ENCODE measurements around the gene FLOT2. TPM values are rescaled to one million over a fixed set of nuclear protein-coding genes. Genes with fewer than 3 reads are reported as not detected.

FLOT2 gene
- total RNA-seq, 1 experiment from 2014 or later: 98.1 TPM

DNA sequence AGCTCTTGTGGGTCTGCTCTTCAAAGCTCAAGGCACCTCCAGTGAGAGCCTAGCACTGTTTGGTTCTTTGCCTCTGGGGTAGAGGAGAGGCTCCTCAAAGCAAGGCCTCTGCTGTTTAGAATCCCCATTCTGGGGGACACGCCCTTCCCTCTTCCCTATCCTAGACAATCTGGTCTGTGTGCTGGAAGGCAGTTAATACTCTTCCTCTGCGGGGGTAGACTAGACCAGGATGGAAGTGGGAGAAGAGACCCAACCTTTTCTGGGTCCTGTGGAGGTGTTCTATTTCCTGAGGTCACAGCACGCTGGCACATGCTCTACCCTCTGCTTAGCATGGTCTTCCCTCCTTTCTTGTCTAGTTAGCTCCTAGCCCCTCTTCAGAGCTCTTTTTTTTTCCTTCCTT lies 35.0 kb downstream of the FLOT2 start (continued):
- TF ChIP-seq, protein P1, sequence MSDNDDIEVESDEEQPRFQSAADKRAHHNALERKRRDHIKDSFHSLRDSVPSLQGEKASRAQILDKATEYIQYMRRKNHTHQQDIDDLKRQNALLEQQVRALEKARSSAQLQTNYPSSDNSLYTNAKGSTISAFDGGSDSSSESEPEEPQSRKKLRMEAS (IDR thresholded peaks at IDR 0.05): no peak
- no peak for TF ChIP-seq ZNF274 (IDR thresholded peaks at IDR 0.05; ENCODE audit: low read depth, low read length)

DNA sequence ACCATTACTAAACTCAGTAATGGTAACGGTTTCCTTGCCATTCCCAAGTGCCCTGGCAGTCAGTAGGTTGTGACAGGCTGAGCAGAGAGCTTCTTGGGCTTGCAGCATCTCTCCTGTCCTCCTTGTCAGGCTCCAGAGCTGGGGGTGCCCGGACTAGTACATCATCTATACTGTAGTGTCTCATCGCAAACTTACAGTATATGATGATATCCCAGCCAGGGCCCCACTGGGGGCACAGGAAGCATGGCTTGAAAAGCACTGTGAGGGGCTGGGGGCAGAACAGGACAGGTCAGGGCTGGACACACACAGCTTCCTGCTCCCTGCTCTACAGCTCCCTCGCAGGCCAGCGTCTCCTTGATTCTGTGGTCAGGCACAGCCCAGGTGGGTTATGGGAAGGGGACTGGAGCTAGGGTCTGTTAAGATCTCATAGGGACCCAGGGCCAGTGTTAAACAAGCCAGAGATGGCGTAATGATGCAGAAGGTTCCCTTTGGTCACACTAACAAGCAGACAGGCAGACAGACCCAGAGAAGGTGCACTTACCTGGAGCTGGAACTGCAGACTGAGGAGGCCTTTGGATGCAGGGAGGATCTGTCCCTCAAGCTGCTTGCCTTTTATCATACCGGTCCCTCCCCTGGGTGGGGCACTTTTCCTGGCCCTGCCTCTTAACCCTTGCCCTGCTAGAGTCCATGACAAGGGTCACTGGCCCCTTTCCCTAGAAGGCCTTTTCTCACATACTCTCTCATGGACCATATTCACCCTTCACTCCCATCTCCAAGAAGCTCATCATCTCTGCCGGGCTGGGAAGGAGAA lies 35.9 kb downstream of the FLOT2 start:
- POLR2A ChIA-PET: no interaction called here
- H2AFZ ChIP-seq (ENCODE audit: low read depth, low read length, poor library complexity, severe bottlenecking): no peak overlapping the region

More for the DNA sequence above, 35.9 kb downstream of the FLOT2 start:
- Histone ChIP-seq H3K9me2 (ENCODE audit: insufficient read depth) (no peaks in the 10 kb centered on the region), H3K79me2 (ENCODE audit: insufficient read depth, low read length) (no peaks in the 10 kb centered on the region), H3K4me2 (ENCODE audit: low read length) (no peak overlapping the region), H3K9me3 (ENCODE audit: control insufficient read depth in 1 of 2, insufficient read depth in 1 of 2, low read depth in 1 of 2, low read length in 2 of 2) (no peaks in the 10 kb centered on the region), H3K4me3 (replicated peaks in 1 of 2; ENCODE audit: low read depth in 1 of 2, low read length in 2 of 2) (no peak overlapping the region), H3K27ac (ENCODE audit: low read depth, low read length) (no peak overlapping the region), H3K27me3 (ENCODE audit: insufficient read depth, low read length) (no peaks in the 10 kb centered on the region), H3K36me3 (ENCODE audit: control insufficient read depth in 1 of 2, insufficient read depth in 2 of 2, low read length in 2 of 2) (peaks cover 9 to 17% of the 10 kb centered on the region in 2 experiments; a peak in 3 of 4 replicates), H4K20me1 (ENCODE audit: insufficient read depth) (no peaks in the 10 kb centered on the region), H3K9ac (ENCODE audit: low read length) (no peak overlapping the region), H3K4me1 (ENCODE audit: control insufficient read depth in 1 of 2, insufficient read depth in 2 of 2, low read length in 2 of 2) (peaks cover 0 to 5% of the 10 kb centered on the region in 2 experiments; a peak in 1 of 4 replicates)
- BruUV-seq (replicated peaks): no TSS peak
- ChIA-PET CTCF (interaction anchor here (1.3 kb wide), 1 partner anchor 18 kb away, joined by 3 read pairs; no protein-coding TSS in a partner anchor), RAD21 (ENCODE audit: low non-redundant PET in 1 of 2, low total read pairs in 2 of 2, uncharacterized antibody in 2 of 2, unreplicated experiment in 2 of 2) (no interaction called here)
- peak; percentile 37; the same call in 1 of the 2 replicates for ATAC-seq
- TF ChIP-seq POLR2A (IDR thresholded peaks at IDR 0.05; ENCODE audit: borderline replicate concordance, extremely low read depth, insufficient read depth, insufficient read length) (no peak), SIN3A (IDR thresholded peaks at IDR 0.05; ENCODE audit: low read depth) (no peak), EZH2phosphoT487 (IDR thresholded peaks at IDR 0.05; ENCODE audit: borderline replicate concordance) (no peak), EZH2 (IDR thresholded peaks at IDR 0.05) (no peak), JUND (IDR thresholded peaks at IDR 0.05) (no peak), SRF (IDR thresholded peaks at IDR 0.05; ENCODE audit: low read depth) (no peak), TCF7L2 (IDR thresholded peaks at IDR 0.05; ENCODE audit: borderline replicate concordance, extremely low read depth, insufficient read depth, insufficient read length) (no peak), CBX3 (IDR thresholded peaks at IDR 0.05; ENCODE audit: low read depth) (no peak), RAD21 (IDR thresholded peaks at IDR 0.05; ENCODE audit: low read depth) (no peak)
- TF ChIP-seq, protein P2, sequence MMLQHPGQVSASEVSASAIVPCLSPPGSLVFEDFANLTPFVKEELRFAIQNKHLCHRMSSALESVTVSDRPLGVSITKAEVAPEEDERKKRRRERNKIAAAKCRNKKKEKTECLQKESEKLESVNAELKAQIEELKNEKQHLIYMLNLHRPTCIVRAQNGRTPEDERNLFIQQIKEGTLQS (IDR thresholded peaks at IDR 0.05): no peak
- TF ChIP-seq, protein P3, sequence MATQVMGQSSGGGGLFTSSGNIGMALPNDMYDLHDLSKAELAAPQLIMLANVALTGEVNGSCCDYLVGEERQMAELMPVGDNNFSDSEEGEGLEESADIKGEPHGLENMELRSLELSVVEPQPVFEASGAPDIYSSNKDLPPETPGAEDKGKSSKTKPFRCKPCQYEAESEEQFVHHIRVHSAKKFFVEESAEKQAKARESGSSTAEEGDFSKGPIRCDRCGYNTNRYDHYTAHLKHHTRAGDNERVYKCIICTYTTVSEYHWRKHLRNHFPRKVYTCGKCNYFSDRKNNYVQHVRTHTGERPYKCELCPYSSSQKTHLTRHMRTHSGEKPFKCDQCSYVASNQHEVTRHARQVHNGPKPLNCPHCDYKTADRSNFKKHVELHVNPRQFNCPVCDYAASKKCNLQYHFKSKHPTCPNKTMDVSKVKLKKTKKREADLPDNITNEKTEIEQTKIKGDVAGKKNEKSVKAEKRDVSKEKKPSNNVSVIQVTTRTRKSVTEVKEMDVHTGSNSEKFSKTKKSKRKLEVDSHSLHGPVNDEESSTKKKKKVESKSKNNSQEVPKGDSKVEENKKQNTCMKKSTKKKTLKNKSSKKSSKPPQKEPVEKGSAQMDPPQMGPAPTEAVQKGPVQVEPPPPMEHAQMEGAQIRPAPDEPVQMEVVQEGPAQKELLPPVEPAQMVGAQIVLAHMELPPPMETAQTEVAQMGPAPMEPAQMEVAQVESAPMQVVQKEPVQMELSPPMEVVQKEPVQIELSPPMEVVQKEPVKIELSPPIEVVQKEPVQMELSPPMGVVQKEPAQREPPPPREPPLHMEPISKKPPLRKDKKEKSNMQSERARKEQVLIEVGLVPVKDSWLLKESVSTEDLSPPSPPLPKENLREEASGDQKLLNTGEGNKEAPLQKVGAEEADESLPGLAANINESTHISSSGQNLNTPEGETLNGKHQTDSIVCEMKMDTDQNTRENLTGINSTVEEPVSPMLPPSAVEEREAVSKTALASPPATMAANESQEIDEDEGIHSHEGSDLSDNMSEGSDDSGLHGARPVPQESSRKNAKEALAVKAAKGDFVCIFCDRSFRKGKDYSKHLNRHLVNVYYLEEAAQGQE (IDR thresholded peaks at IDR 0.05; ENCODE audit: low read depth): no peak
- TF ChIP-seq, protein P1 (IDR thresholded peaks at IDR 0.05): no peak
- TF ChIP-seq, protein P4, sequence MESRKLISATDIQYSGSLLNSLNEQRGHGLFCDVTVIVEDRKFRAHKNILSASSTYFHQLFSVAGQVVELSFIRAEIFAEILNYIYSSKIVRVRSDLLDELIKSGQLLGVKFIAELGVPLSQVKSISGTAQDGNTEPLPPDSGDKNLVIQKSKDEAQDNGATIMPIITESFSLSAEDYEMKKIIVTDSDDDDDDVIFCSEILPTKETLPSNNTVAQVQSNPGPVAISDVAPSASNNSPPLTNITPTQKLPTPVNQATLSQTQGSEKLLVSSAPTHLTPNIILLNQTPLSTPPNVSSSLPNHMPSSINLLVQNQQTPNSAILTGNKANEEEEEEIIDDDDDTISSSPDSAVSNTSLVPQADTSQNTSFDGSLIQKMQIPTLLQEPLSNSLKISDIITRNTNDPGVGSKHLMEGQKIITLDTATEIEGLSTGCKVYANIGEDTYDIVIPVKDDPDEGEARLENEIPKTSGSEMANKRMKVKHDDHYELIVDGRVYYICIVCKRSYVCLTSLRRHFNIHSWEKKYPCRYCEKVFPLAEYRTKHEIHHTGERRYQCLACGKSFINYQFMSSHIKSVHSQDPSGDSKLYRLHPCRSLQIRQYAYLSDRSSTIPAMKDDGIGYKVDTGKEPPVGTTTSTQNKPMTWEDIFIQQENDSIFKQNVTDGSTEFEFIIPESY (IDR thresholded peaks at IDR 0.05; ENCODE audit: extremely low read depth, insufficient replicate concordance, low read length): no peak
- TF ChIP-seq, protein P5, sequence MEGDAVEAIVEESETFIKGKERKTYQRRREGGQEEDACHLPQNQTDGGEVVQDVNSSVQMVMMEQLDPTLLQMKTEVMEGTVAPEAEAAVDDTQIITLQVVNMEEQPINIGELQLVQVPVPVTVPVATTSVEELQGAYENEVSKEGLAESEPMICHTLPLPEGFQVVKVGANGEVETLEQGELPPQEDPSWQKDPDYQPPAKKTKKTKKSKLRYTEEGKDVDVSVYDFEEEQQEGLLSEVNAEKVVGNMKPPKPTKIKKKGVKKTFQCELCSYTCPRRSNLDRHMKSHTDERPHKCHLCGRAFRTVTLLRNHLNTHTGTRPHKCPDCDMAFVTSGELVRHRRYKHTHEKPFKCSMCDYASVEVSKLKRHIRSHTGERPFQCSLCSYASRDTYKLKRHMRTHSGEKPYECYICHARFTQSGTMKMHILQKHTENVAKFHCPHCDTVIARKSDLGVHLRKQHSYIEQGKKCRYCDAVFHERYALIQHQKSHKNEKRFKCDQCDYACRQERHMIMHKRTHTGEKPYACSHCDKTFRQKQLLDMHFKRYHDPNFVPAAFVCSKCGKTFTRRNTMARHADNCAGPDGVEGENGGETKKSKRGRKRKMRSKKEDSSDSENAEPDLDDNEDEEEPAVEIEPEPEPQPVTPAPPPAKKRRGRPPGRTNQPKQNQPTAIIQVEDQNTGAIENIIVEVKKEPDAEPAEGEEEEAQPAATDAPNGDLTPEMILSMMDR (IDR thresholded peaks at IDR 0.05 in 2 of 3, conservative IDR thresholded peaks at IDR 0.05 in 1 of 3; ENCODE audit: borderline replicate concordance in 1 of 3, insufficient read depth in 1 of 3, low read depth in 2 of 3, low read length in 2 of 3): no peak
- DNase-seq (ENCODE audit: low read depth, low spot score): no peak
- intact Hi-C loops (cut with micrococcal nuclease): no loop called here

Data from HCT116 (cell line).